Heart right ventricle (tissue), 16 donors: ENCODE measurements around the gene ZBTB46. TPM values are rescaled to one million over a fixed set of nuclear protein-coding genes. Genes with fewer than 3 reads are reported as not detected.

Source experiments
- ATAC-seq, 8 donors: fragments of 200-7000 bp; cut with Tn5 transposase; one replicate each; pipeline ENCODE4 v1.9.1; 2020; ENCODE audit warnings: mild to moderate bottlenecking in 8 of 8, moderate library complexity in 8 of 8, moderate number of reproducible peaks in 1 of 8
- DNase-seq, 2 donors: peaks; one replicate each; pipeline ENCODE4 v3.0.0-alpha.2; 2020
- H3K27ac ChIP-seq, 10 donors: fragments of 200-600 bp; sonication (generic) in 2 of 10; one replicate each; pipeline versions ENCODE4 v1.5.0 to v1.8.0; 2020 to 2022; ENCODE audit warnings: mild to moderate bottlenecking in 3 of 10
- H3K27me3 ChIP-seq, 7 donors: fragments of 200-600 bp; one replicate each; pipeline ENCODE4 v1.8.0; 2021 to 2022; ENCODE audit warnings: mild to moderate bottlenecking in 2 of 7
- H3K36me3 ChIP-seq, 9 donors: fragments of 200-600 bp; sonication (generic) in 1 of 9; one replicate each; pipeline versions ENCODE4 v1.5.0 to v1.8.0; 2020 to 2022; ENCODE audit warnings: mild to moderate bottlenecking in 2 of 9
- H3K4me1 ChIP-seq, 9 donors: fragments of 200-600 bp; sonication (generic) in 1 of 9; one replicate each; pipeline versions ENCODE4 v1.5.0 to v1.8.0; 2020 to 2022; ENCODE audit warnings: mild to moderate bottlenecking in 4 of 9
- H3K4me3 ChIP-seq, 10 donors: fragments of 200-600 bp; sonication (generic) in 2 of 10; one replicate each; pipeline versions ENCODE4 v1.5.0 to v1.8.0; 2020 to 2022; ENCODE audit warnings: mild to moderate bottlenecking in 7 of 10, moderate library complexity in 2 of 10
- H3K9me3 ChIP-seq, 11 donors: fragments of 200-600 bp in 10 of 11; sonication (generic) in 2 of 11; one replicate each; pipeline versions ENCODE4 v1.5.0 to v1.8.0; 2013 to 2022; ENCODE audit warnings: mild to moderate bottlenecking in 2 of 11, control low read depth in 1 of 11, moderate library complexity in 1 of 11
- CTCF ChIP-seq, 9 donors: fragments of 200-600 bp; sonication (generic) in 2 of 9; IDR thresholded peaks; one replicate each; pipeline versions ENCODE4 v1.5.0 to v1.8.0; 2021 to 2022; ENCODE audit warnings: antibody characterized with exemption in 9 of 9, mild to moderate bottlenecking in 5 of 9, moderate library complexity in 1 of 9
- WGBS, 2 donors: extraction: QIAGEN DNeasy Blood & Tissue Kit; methylation state at CpG; one replicate each; pipeline ENCODE4 v1.1.7; 2013; ENCODE audit warnings: inconsistent platforms in 1 of 2; 5-methylcytosine and 5-hydroxymethylcytosine counted together
- intact Hi-C, 10 donors: fragments of 100-400 bp; cut with DNase I; formaldehyde crosslinking; loops; one replicate each; pipeline versions ENCODE4 v1.11.1 to v1.14.2; 2022
- polyA plus RNA-seq, 2 donors: library from polyadenylated mRNA; stranded (reverse); fragments of 200-250 nt; gene quantifications; one replicate each; pipeline ENCODE4 v1.2.3, GENCODE V29; 2013
- total RNA-seq, 10 donors: library from RNA; stranded (reverse); fragmentation: NEBNext Ultra II Directional in 3 of 10; extraction: Animal tissue kit (Norgen Biotek cat#: 25700) in 3 of 10; gene quantifications; one replicate each; pipeline versions ENCODE4 v1.2.1 to v1.2.4, GENCODE V29; 2021 to 2023
- donor health status: Arrhythmogenic right ventricular cardiomyopathy.
- donor health status: ischemic (EF 13 %, LVEDD 7.1; RV severe dilation, severe dysfunction).
- donor health status: healthy with polysubstance abuse.
- donor health status: DM: no; HTN: yes; CAD: no.
- donor health status: DM: no; HTN: no; CAD: no.
- donor health status: ischemic (EF 25% LVEDD 6.9; RV normal size, moderate dysfunction).
- donor health status: ischemic (EF 25% LVEDD 5.7; RV mildly dilated, moderate dysfunction).
- donor health status: healthy.
- donor health status: DM: yes; HTN: yes; CAD: no.
- donor health status: Ischemic cardiomyopathy.
- donor health status: ischemic (EF 35%, LVEDD 5.7; RV mildly dilated, moderate dysfunction).
- donor health status: nonischemic (EF 11% LVEDD 7.7; RV severe dilation, severe dysfunction).
- donor health status: DM: yes; HTN: yes; CAD: no.
- donor health status: PGD.
- donor health status: ischemic (EF 29% LVEDD 5.4; RV normal size, mild dysfunction).
- donor health status: nonischemic (EF 23%, LVEDD 6.1; RV moderate dilation, normal function).

The ZBTB46 gene
- total and polyA plus RNA-seq, 12 donors: 5.6 to 25.4 (median 14.4) TPM

- no peak overlapping the region for H3K4me3 ChIP-seq
- intact Hi-C loops: no loop called here
- ATAC-seq: peak in 2 of 8 donors; percentile 6 to 8
- H3K27me3 ChIP-seq: peaks cover 0 to 59% (median 0%) of the 10 kb centered on the region in 7 donors
- peaks cover 16 to 56% (median 45%) of the 10 kb centered on the region in 9 donors for H3K4me1 ChIP-seq
- H3K27ac ChIP-seq: peak overlapping the region in 9 of 10 donors; percentile 10 to 94 (median 84)
- TF ChIP-seq CTCF (IDR thresholded peaks at IDR 0.05): peak in 1 of 9 donors; percentile 7
- DNase-seq: no peak
- 67 to 71% methylated on average over 9 of the region's 9 CpGs for WGBS, 2 donors
- no peaks in the 10 kb centered on the region for H3K9me3 ChIP-seq
- H3K36me3 ChIP-seq: no peaks in the 10 kb centered on the region
These were observed 13.5 kb upstream of the ZBTB46 start for GRCh38 chr20:63844511-63844991.

- Histone ChIP-seq H3K4me1 (peaks cover 16 to 55% (median 45%) of the 10 kb centered on the region in 9 donors), H3K27me3 (peaks cover 0 to 59% (median 0%) of the 10 kb centered on the region in 7 donors), H3K27ac (peak overlapping the region in 5 of 10 donors; percentile 42 to 94 (median 86)), H3K9me3 (no peaks in the 10 kb centered on the region), H3K4me3 (no peak overlapping the region), H3K36me3 (no peaks in the 10 kb centered on the region)
- no peak for DNase-seq
- WGBS, 2 donors: 77 to 84% methylated on average over 16 of the region's 16 CpGs
- intact Hi-C loops: no loop called here
- TF ChIP-seq CTCF (IDR thresholded peaks at IDR 0.05): no peak
- ATAC-seq: no peak
These were observed 12.7 kb upstream of the ZBTB46 start for GRCh38 chr20:63843778-63844177.

- TF ChIP-seq CTCF (IDR thresholded peaks at IDR 0.05): no peak
- 94 to 96% methylated on average over 12 of the region's 12 CpGs for WGBS, 2 donors
- H3K36me3 ChIP-seq: no peaks in the 10 kb centered on the region
- DNase-seq (no peak), ATAC-seq (no peak)
- peaks cover 16 to 49% (median 42%) of the 10 kb centered on the region in 9 donors for H3K4me1 ChIP-seq
- H3K27ac ChIP-seq: peak overlapping the region in 1 of 10 donors; percentile 91
- H3K4me3 ChIP-seq: no peak overlapping the region
- peaks cover 0 to 57% (median 0%) of the 10 kb centered on the region in 7 donors for H3K27me3 ChIP-seq
- intact Hi-C loops: no loop called here
- H3K9me3 ChIP-seq: no peaks in the 10 kb centered on the region
These were observed 12.2 kb upstream of the ZBTB46 start for GRCh38 chr20:63843222-63843621.

GRCh38 chr20:63842258-63842657 is 11.2 kb upstream of the ZBTB46 start:
- no peak for TF ChIP-seq CTCF (IDR thresholded peaks at IDR 0.05)

More at GRCh38 chr20:63842258-63842657, 11.2 kb upstream of the ZBTB46 start:
- Histone ChIP-seq H3K27ac (no peak overlapping the region), H3K4me3 (no peak overlapping the region), H3K27me3 (peaks cover 0 to 48% (median 0%) of the 10 kb centered on the region in 7 donors), H3K36me3 (no peaks in the 10 kb centered on the region), H3K4me1 (peaks cover 16 to 40% (median 32%) of the 10 kb centered on the region in 9 donors), H3K9me3 (no peaks in the 10 kb centered on the region)
- no peak for ATAC-seq
- no peak for DNase-seq
- intact Hi-C loops: no loop called here
- WGBS, 2 donors: 70 to 77% methylated on average over 9 of the region's 9 CpGs
